Endothelial cell of umbilical vein (primary cell): ENCODE results near the gene INSRR.

Experiments
- EZH2 ChIP-seq: IDR thresholded peaks from 2 replicates; pipeline ENCODE4 v1.6.1; 2012; ENCODE audit warnings: borderline replicate concordance, low read depth, mild to moderate bottlenecking, moderate library complexity, low read length, inconsistent platforms; ENCODE audit not compliant: severe bottlenecking
- JUN ChIP-seq: IDR thresholded peaks from 2 replicates; pipeline ENCODE4 v1.6.1; 2011; ENCODE audit warnings: borderline replicate concordance, low read depth; ENCODE audit not compliant: insufficient read length, insufficient read depth
- MYC ChIP-seq: IDR thresholded peaks from one replicate; pipeline ENCODE4 v1.6.1; 2011; ENCODE audit warnings: mild to moderate bottlenecking, low read depth, low read length
- POLR2A ChIP-seq: IDR thresholded peaks from 2 replicates; pipeline ENCODE4 v1.6.1; 2012; ENCODE audit warnings: low read depth, mild to moderate bottlenecking, control low read depth, low read length
- POLR2AphosphoS5 ChIP-seq: IDR thresholded peaks from 2 replicates; pipeline ENCODE4 v1.6.1; 2012; ENCODE audit warnings: low read depth, mild to moderate bottlenecking, control low read depth, low read length, moderate library complexity; ENCODE audit not compliant: insufficient read depth
- TF ChIP-seq, protein P1 (sequence below), 2 donors: IDR thresholded peaks; 1 replicate in 1 of 2; 2 replicates in 1 of 2; pipeline ENCODE4 v1.5.1; 2011; ENCODE audit warnings: low read length in 2 of 2, mild to moderate bottlenecking in 2 of 2, moderate library complexity in 2 of 2, control low read depth in 1 of 2, inconsistent platforms in 1 of 2, low read depth in 1 of 2; ENCODE audit not compliant: insufficient read depth in 1 of 2; ENCODE audit errors: extremely low read depth in 1 of 2
- TF ChIP-seq, protein P2 (sequence below): IDR thresholded peaks from 2 replicates; pipeline ENCODE4 v1.6.1; 2011; ENCODE audit not compliant: insufficient read depth, insufficient read length

DNA sequence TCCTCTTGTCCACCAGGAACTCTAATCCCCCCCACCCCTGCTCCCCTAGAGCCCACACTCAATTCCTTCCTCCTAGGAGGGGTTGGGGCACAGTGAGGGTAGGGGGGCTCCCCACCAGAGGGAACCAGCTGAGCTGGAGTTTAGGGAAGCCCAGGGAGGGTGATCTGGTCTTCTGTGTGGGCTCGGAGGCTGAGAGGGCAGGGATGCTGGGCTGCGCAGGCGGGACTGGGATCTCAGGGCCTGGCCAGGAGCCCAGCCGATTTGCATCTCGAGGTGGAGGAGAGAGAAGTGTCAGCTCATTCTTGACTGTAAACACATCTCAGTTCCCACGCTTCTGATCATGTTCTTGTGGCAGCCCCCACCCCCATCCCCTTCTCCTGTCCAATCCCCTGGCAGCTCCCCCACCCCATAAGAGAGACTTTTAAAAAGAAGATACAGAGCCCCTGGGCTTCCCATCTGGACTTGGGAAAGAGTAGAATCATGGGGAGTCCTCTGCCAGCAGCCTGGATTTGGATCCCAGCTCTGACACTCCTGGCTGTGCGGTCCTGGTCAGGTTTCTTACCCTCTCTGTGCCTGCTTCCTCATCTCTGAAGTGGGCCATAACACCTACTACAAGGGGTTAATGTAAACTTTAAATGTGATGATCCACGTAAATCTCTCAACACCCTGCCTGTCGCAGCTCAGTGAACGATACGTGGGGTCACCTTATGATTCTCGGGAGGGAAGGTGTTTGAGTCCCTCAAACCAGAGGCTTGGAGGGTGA is 41.2 kb upstream of the INSRR start:
- TF ChIP-seq, protein P1, sequence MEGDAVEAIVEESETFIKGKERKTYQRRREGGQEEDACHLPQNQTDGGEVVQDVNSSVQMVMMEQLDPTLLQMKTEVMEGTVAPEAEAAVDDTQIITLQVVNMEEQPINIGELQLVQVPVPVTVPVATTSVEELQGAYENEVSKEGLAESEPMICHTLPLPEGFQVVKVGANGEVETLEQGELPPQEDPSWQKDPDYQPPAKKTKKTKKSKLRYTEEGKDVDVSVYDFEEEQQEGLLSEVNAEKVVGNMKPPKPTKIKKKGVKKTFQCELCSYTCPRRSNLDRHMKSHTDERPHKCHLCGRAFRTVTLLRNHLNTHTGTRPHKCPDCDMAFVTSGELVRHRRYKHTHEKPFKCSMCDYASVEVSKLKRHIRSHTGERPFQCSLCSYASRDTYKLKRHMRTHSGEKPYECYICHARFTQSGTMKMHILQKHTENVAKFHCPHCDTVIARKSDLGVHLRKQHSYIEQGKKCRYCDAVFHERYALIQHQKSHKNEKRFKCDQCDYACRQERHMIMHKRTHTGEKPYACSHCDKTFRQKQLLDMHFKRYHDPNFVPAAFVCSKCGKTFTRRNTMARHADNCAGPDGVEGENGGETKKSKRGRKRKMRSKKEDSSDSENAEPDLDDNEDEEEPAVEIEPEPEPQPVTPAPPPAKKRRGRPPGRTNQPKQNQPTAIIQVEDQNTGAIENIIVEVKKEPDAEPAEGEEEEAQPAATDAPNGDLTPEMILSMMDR (IDR thresholded peaks at IDR 0.05; ENCODE audit: extremely low read depth in 1 of 2, insufficient read depth in 1 of 2, low read depth in 1 of 2, low read length in 2 of 2) = no peak
- TF ChIP-seq POLR2AphosphoS5 = no peak
- no peak for TF ChIP-seq POLR2A
- TF ChIP-seq EZH2 = no peak
- TF ChIP-seq JUN = no peak
- TF ChIP-seq, protein P2, sequence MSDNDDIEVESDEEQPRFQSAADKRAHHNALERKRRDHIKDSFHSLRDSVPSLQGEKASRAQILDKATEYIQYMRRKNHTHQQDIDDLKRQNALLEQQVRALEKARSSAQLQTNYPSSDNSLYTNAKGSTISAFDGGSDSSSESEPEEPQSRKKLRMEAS = no peak
- TF ChIP-seq MYC = no peak
